AG04449 (cell line): ENCODE measurements around the gene ABLIM2.

Experiments
- CTCF ChIA-PET: fragments of 350-600 bp; formaldehyde crosslinking; extraction: SDS; loops from one replicate; lab custom pipeline; 2021; ENCODE audit warnings: antibody characterized with exemption; lab: Yijun Ruan, JAX
- POLR2A ChIA-PET: fragments of 400-600, 350-600 bp; formaldehyde crosslinking; extraction: SDS; loops from one replicate; lab custom pipeline; 2020; ENCODE audit warnings: antibody characterized with exemption, inconsistent platforms; lab: Yijun Ruan, JAX
- DNase-seq: peaks from one replicate; pipeline ENCODE4 v3.0.0-alpha.2; 2010; ENCODE audit warnings: low read depth, low spot score
- H3K4me3 ChIP-seq: 2 replicates; pipeline ENCODE4 v1.5.1; 2011; ENCODE audit warnings: low read depth, mild to moderate bottlenecking, control low read depth, low read length
- CTCF ChIP-seq: IDR thresholded peaks from one replicate; pipeline ENCODE4 v1.5.1; 2011; ENCODE audit warnings: mild to moderate bottlenecking, moderate library complexity, low read length, control low read depth, inconsistent platforms; ENCODE audit not compliant: insufficient read depth; ENCODE audit errors: missing control alignments

ABLIM2 gene

GRCh38 chr4:8122746-8123145 lies 35.9 kb downstream of the ABLIM2 start:
- no peak for DNase-seq
- no peak for TF ChIP-seq CTCF
- H3K4me3 ChIP-seq, result no peak overlapping the region
- CTCF ChIA-PET, result no interaction called here
- POLR2A ChIA-PET, result no interaction called here

- DNase-seq, result no peak
- ChIA-PET CTCF (no interaction called here), POLR2A (no interaction called here)
- no peak for TF ChIP-seq CTCF
- no peak overlapping the region for H3K4me3 ChIP-seq
These were observed 37.2 kb downstream of the ABLIM2 start for GRCh38 chr4:8121292-8122015.

GRCh38 chr4:8120501-8120900 lies 38.1 kb downstream of the ABLIM2 start:
- no peak overlapping the region for H3K4me3 ChIP-seq
- DNase-seq, result no peak
- no peak for TF ChIP-seq CTCF
- POLR2A ChIA-PET, result no interaction called here
- CTCF ChIA-PET, result no interaction called here

- CTCF ChIA-PET, result no interaction called here
- POLR2A ChIA-PET, result no interaction called here
- H3K4me3 ChIP-seq, result no peak overlapping the region
- no peak for DNase-seq
- TF ChIP-seq CTCF, result no peak
These were observed 38.7 kb downstream of the ABLIM2 start for GRCh38 chr4:8119877-8120276.

GRCh38 chr4:8118531-8118930 lies 40.1 kb downstream of the ABLIM2 start:
- no peak overlapping the region for H3K4me3 ChIP-seq
- no peak for DNase-seq
- CTCF ChIA-PET, result no interaction called here
- no peak for TF ChIP-seq CTCF
- POLR2A ChIA-PET, result no interaction called here

- ChIA-PET POLR2A (no interaction called here), CTCF (no interaction called here)
- H3K4me3 ChIP-seq, result no peak overlapping the region
- no peak for DNase-seq
- TF ChIP-seq CTCF, result no peak
These were observed 40.6 kb downstream of the ABLIM2 start for GRCh38 chr4:8118035-8118434.
